LNCAP (cell line): ENCODE measurements around the gene TSR2.
A peak's percentile ranks its signal among the peaks of the same experiment; 100 is the strongest.

Source experiments
- TF ChIP-seq, protein P1 (sequence below): fragments of 450-650 bp; IDR thresholded peaks from 2 replicates; pipeline ENCODE4 v1.5.1; 2017; ENCODE audit warnings: mild to moderate bottlenecking

The TSR2 gene, protein sequence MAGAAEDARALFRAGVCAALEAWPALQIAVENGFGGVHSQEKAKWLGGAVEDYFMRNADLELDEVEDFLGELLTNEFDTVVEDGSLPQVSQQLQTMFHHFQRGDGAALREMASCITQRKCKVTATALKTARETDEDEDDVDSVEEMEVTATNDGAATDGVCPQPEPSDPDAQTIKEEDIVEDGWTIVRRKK

DNA sequence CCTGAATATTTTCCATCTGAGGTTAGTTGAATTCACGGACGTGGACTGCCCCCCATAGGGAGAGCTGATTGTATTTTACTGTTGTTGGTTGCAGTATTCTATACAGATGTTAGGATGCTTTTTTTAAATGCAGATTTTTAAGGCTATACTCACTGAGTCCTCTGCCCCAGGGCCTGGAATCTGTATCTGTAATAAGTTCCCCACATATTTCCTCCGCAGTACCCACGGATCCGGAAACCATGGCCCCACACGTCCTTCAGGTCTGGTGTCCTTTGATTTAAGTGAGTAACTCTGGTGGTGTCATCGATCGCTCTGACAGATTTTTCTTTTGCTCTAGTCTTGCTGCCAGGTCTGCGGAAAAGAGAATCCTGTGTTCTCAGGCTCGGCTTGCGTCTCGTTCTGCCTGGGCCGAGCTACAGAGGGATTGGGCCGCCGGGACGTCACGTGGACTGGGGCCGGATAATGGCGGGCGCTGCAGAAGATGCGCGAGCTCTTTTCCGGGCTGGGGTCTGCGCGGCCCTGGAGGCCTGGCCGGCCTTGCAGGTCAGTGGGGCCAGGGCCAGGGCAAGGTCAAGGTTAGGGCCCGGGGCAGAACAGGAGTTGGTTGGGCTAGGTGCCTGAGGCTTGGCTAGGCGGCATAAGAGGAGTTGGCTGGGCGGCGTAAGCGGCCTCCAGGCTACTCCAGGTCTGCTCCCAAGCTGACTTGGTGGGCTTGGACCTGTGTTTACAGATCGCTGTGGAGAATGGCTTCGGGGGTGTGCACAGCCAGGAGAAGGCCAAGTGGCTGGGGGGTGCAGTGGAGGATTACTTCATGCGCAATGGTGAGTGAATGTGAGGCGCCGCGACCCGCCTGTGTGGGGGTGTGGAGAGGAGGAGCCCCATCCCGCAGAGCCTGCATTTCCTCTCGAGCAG lies at the start of gene TSR2:
Gene TSR2, plus strand, starts transcription at position 445 of the 912 bp plus-strand sequence. Its CDS starts 18 bp downstream, at position 463.
- TF ChIP-seq, protein P1, sequence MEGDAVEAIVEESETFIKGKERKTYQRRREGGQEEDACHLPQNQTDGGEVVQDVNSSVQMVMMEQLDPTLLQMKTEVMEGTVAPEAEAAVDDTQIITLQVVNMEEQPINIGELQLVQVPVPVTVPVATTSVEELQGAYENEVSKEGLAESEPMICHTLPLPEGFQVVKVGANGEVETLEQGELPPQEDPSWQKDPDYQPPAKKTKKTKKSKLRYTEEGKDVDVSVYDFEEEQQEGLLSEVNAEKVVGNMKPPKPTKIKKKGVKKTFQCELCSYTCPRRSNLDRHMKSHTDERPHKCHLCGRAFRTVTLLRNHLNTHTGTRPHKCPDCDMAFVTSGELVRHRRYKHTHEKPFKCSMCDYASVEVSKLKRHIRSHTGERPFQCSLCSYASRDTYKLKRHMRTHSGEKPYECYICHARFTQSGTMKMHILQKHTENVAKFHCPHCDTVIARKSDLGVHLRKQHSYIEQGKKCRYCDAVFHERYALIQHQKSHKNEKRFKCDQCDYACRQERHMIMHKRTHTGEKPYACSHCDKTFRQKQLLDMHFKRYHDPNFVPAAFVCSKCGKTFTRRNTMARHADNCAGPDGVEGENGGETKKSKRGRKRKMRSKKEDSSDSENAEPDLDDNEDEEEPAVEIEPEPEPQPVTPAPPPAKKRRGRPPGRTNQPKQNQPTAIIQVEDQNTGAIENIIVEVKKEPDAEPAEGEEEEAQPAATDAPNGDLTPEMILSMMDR: peak; percentile 34; the same call in 1 of the 2 replicates

DNA sequence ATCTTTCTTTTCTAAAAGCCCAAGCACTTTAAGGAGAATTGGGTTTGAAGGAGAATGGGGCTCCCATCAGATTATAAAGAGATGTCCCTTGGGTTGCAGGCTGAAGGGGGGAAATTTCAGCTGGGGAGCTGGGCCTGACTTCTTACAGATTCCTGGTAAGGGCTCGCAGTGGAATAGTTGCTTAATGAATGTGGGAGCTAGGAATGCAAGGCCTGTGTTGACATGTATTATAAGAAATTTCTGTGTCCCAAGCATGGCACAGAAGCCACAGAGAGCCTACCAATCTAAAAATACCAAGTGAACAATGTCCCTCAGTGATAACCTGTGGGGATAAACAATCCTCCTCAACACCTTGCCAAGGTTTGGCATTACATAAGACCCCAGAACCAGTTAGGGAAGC lies 43.1 kb upstream of the TSR2 start:
- TF ChIP-seq, protein P1: no peak

DNA sequence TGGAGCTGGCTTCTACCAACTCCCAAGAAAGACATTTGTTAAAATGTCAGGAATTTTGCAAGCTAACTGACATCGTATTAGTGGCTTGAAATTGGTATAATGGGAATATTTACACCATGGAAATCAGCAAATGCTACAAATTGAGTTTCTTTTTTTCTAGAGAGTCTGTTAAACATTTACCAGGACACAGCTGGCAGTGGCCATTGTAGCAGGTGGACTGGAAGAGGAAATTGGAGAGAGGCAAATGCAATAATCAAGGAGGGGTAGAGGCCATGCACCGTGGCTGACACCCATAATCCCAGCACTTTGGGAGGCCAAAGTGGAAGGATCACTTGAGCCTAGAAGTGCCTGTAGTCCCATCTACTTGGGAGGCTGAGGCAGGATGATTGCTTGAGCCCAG lies 32.9 kb upstream of the TSR2 start:
- TF ChIP-seq, protein P1: no peak

DNA sequence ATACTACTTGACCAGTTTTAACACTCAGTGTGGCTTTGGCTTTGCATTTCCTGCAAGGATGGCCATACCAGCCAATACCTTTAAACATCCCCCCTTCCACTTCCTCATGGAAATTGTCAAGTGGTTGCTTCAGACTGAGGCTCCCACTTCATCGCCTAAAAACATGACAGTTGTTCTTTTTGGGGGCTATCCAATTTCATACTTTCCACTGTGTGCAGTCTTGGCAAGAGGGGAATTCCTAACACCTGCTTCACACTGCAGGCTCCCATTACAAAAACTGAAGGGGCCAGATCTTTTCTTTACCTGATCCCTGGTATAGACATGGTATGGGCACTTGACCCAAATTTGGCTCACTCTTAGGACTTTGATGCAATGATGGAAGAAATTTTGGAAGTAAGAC lies 28.5 kb upstream of the TSR2 start:
- TF ChIP-seq, protein P1: no peak

DNA sequence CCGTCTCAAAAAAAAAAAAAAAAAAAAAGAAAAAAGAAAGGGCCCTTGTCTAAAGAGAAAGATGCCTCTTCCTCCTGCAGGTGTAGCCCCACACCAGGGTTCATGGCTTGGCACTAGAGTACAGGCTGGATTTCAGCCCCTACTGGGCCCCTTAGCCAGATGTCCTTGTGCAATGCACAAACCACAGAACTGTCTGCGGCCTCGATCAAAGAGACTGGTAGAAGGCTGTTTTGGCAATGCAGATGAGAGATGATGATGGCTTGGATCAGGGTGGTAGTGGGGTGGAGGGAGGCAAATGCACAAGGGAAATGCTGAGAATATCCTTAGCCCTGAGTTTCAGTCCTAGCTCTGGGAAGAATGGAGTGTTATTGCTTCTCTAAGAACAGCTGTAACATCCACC lies 26.5 kb upstream of the TSR2 start:
- TF ChIP-seq, protein P1: no peak

DNA sequence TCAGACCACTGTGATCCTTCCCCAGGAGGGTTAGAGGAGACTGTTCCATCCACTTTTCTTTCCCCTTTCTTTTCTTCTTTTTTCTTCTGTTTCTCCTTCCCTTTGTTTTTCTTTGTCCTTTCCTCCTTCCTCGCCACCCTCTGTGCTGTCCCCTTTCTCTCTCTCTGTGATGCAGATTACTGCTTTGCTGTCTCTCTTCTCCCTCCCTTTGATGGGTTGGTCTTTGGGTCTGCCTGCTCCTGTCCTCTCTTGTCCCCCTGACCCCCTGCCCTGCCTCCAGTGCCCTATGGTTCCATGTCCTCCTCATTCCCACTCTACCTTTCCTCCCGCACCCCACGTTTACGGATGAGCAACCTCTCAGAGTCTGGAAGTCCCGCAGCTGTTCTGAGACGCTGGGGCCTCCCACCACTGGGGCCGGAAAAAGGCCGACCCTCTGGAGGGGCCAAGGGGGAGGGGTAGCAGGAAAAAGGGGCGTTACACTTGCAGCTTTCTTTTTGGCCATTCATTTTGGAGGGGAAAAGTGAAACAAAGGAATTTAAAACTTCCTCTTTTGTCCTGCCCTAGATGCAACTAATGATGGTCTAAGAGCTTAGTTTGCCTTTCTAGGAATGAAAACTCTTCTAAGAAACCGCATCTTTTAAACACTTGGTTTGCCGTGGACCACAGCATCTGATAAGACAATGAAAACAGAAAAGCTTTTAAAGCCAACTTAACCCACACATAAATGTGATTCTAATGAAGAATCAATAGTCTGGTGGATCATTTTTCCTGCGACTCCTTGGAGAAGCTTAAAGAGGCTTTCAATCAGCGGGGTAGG lies 24.5 kb upstream of the TSR2 start:
- TF ChIP-seq, protein P1: no peak

DNA sequence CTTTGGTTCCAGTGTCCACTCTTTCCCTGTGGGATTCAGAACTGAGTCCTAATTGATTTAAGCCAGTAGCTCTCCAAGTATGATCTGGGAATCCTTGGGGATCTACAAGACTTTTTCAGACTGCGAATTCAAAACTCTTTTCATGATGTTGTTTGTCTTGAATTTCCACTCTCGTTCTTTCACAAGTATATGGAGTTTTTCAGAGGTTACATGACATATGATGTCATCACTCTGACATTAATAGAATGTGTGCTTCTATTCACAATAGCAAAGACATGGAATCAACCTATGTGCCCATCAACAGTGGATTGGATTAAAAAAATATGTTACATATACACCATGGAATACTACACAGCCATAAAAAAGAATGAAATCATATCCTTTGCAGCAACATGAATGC lies 23.2 kb upstream of the TSR2 start:
- TF ChIP-seq, protein P1: no peak
